Measurements from ENCODE around the gene TAF4B.

The TAF4B gene

DNA sequence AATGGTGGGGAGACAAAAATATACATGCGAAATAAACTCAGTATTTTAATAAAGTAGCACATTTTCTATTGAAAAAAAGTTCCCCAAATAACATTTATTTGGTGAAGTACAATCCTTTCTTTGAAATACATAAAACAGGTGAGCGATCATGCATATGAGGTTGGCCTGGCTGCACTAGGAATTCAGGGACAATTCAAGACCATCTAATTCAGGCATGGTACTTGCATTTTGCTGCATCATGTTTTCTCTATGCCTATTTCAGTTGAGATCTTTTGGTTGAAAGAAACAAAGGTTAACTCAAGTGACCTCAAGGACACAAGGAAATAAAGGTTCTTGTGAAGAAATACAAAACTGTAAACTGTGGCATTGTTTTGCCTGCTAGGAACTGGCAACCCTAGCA lies 19.8 kb upstream of the TAF4B start:
- no peaks in the 10 kb centered on the region for H4K20me1 ChIP-seq (ENCODE audit: insufficient read depth)

DNA sequence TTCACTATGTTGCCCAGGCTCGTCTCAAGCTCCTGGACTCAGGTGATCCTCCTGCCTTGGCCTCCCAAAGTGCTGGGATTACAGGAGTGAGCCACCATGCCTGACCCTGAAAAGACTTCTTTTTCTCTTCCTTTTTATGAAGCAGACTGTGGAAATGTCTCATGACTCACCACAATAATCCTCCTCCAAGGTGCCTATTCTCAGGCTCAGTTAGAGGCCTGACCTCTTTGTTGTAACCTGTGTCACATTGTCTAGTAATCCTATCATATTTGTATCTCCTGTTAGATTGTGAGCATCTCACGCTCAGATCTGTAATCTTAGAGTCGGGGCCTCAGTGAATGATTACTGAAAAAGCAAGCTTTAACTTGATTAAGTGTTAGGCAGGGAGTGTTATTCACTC lies 18.3 kb upstream of the TAF4B start:
- Histone ChIP-seq H4K20me1 (ENCODE audit: insufficient read depth) (no peaks in the 10 kb centered on the region), H3K79me2 (ENCODE audit: insufficient read depth, low read depth) (no peaks in the 10 kb centered on the region), H3K4me2 (no peak overlapping the region), H2AFZ (ENCODE audit: low read depth) (no peak overlapping the region), H3K9ac (no peak overlapping the region), H3K27ac (no peak overlapping the region), H3K36me3 (ENCODE audit: insufficient read depth) (no peaks in the 10 kb centered on the region), H3K27me3 (ENCODE audit: insufficient read depth, low read depth) (no peaks in the 10 kb centered on the region), H3K4me1 (ENCODE audit: low read depth, poor library complexity, severe bottlenecking) (peaks cover 16% of the 10 kb centered on the region), H3K4me3 (IDR thresholded peaks at IDR 0.05; ENCODE audit: insufficient read depth, low read depth, low read length) (no peak overlapping the region)
- TF ChIP-seq CTCF (conservative IDR thresholded peaks at IDR 0.05; ENCODE audit: low read depth, low read length) = no peak

More for the DNA sequence above, 19.8 kb upstream of the TAF4B start:
- no peak overlapping the region for H3K27ac ChIP-seq
- H2AFZ ChIP-seq (ENCODE audit: low read depth) = no peak overlapping the region
- TF ChIP-seq CTCF (conservative IDR thresholded peaks at IDR 0.05; ENCODE audit: low read depth, low read length) = no peak
- no peak overlapping the region for H3K4me2 ChIP-seq
- H3K36me3 ChIP-seq (ENCODE audit: insufficient read depth) = no peaks in the 10 kb centered on the region
- H3K79me2 ChIP-seq (ENCODE audit: insufficient read depth, low read depth) = no peaks in the 10 kb centered on the region
- H3K4me3 ChIP-seq (IDR thresholded peaks at IDR 0.05; ENCODE audit: insufficient read depth, low read depth, low read length) = no peak overlapping the region
- H3K27me3 ChIP-seq (ENCODE audit: insufficient read depth, low read depth) = no peaks in the 10 kb centered on the region
- no peak overlapping the region for H3K9ac ChIP-seq
- H3K4me1 ChIP-seq (ENCODE audit: low read depth, poor library complexity, severe bottlenecking) = peaks cover 20% of the 10 kb centered on the region

GRCh38 chr18:26208977-26209376 lies 17.3 kb upstream of the TAF4B start:
- H2AFZ ChIP-seq (ENCODE audit: low read depth) = no peak overlapping the region
- H3K27ac ChIP-seq = no peak overlapping the region
- H3K4me3 ChIP-seq (IDR thresholded peaks at IDR 0.05; ENCODE audit: insufficient read depth, low read depth, low read length) = no peak overlapping the region
- peaks cover 16% of the 10 kb centered on the region for H3K4me1 ChIP-seq (ENCODE audit: low read depth, poor library complexity, severe bottlenecking)
- no peak overlapping the region for H3K9ac ChIP-seq
- no peak overlapping the region for H3K4me2 ChIP-seq
- no peaks in the 10 kb centered on the region for H3K79me2 ChIP-seq (ENCODE audit: insufficient read depth, low read depth)
- no peaks in the 10 kb centered on the region for H3K27me3 ChIP-seq (ENCODE audit: insufficient read depth, low read depth)
- H3K36me3 ChIP-seq (ENCODE audit: insufficient read depth) = no peaks in the 10 kb centered on the region
- H4K20me1 ChIP-seq (ENCODE audit: insufficient read depth) = no peaks in the 10 kb centered on the region
- no peak for TF ChIP-seq CTCF (conservative IDR thresholded peaks at IDR 0.05; ENCODE audit: low read depth, low read length)

- no peaks in the 10 kb centered on the region for H4K20me1 ChIP-seq (ENCODE audit: insufficient read depth)
- no peaks in the 10 kb centered on the region for H3K27me3 ChIP-seq (ENCODE audit: insufficient read depth, low read depth)
- no peak overlapping the region for H3K4me3 ChIP-seq (IDR thresholded peaks at IDR 0.05; ENCODE audit: insufficient read depth, low read depth, low read length)
- H3K27ac ChIP-seq = no peak overlapping the region
- no peak overlapping the region for H3K9ac ChIP-seq
- H3K79me2 ChIP-seq (ENCODE audit: insufficient read depth, low read depth) = no peaks in the 10 kb centered on the region
- no peak overlapping the region for H3K4me2 ChIP-seq
- no peak overlapping the region for H2AFZ ChIP-seq (ENCODE audit: low read depth)
- H3K36me3 ChIP-seq (ENCODE audit: insufficient read depth) = no peaks in the 10 kb centered on the region
- TF ChIP-seq CTCF (conservative IDR thresholded peaks at IDR 0.05; ENCODE audit: low read depth, low read length) = no peak
- peaks cover 16% of the 10 kb centered on the region for H3K4me1 ChIP-seq (ENCODE audit: low read depth, poor library complexity, severe bottlenecking)
Measured at GRCh38 chr18:26210147-26210546, 16.1 kb upstream of the TAF4B start.

Measured in KMS-11 (cell line).